MM.1S (cell line): ENCODE measurements around the gene ANKRD52.

Source experiments
- EZH2 ChIP-seq: fragments of 300-600 bp; sonication (generic); optimal IDR thresholded peaks from 2 replicates; pipeline ENCODE3; 2017; ENCODE audit warnings: low read depth, mild to moderate bottlenecking, antibody characterized with exemption, low read length, mixed read lengths
- TF ChIP-seq, protein P1 (sequence below): fragments of 300-600 bp; sonication (generic); IDR thresholded peaks from 2 replicates; pipeline ENCODE4 v1.5.1; 2016; ENCODE audit warnings: antibody characterized with exemption, low read length, mixed read lengths

GRCh38 chr12:56252649-56253048 is 5.5 kb downstream of the ANKRD52 start:
- TF ChIP-seq, protein P1, sequence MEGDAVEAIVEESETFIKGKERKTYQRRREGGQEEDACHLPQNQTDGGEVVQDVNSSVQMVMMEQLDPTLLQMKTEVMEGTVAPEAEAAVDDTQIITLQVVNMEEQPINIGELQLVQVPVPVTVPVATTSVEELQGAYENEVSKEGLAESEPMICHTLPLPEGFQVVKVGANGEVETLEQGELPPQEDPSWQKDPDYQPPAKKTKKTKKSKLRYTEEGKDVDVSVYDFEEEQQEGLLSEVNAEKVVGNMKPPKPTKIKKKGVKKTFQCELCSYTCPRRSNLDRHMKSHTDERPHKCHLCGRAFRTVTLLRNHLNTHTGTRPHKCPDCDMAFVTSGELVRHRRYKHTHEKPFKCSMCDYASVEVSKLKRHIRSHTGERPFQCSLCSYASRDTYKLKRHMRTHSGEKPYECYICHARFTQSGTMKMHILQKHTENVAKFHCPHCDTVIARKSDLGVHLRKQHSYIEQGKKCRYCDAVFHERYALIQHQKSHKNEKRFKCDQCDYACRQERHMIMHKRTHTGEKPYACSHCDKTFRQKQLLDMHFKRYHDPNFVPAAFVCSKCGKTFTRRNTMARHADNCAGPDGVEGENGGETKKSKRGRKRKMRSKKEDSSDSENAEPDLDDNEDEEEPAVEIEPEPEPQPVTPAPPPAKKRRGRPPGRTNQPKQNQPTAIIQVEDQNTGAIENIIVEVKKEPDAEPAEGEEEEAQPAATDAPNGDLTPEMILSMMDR = no peak
- TF ChIP-seq EZH2 = no peak
